IPS DF 19.7 (cell line): Measurements from ENCODE around the gene CHMP2A.
"Not testable (repeated sequence)": the region's sequence is repeated elsewhere in the genome, so short reads cannot be mapped to it uniquely, and the experiment has no call there.

Experiments
- DNase-seq: peaks from one replicate; pipeline ENCODE4 v3.0.0-alpha.2; 2013; ENCODE audit warnings: low read depth, low spot score

CHMP2A gene

GRCh38 chr19:58511353-58512208, 43.3 kb downstream of the CHMP2A start, which contains the start of gene SLC27A5:
Gene SLC27A5 (minus strand): TSS chr19:58511992. CDS start chr19:58511955, 37 bp downstream.
- no peak for DNase-seq

- DNase-seq = no peak
Observed at GRCh38 chr19:58510084-58510862, 44.6 kb downstream of the CHMP2A start.

- no peak for DNase-seq
Observed at GRCh38 chr19:58509731-58510083, 45.2 kb downstream of the CHMP2A start.

GRCh38 chr19:58507602-58508223, 47.2 kb downstream of the CHMP2A start:
- not testable (repeated sequence) for DNase-seq
